Cardiac muscle cell (in vitro differentiated cells and primary cell): Measurements from ENCODE around the gene CCNG1. TPM values are rescaled to one million over a fixed set of nuclear protein-coding genes. Genes with fewer than 3 reads are reported as not detected.
A peak's percentile ranks its signal among the peaks of the same experiment; 100 is the strongest.
"Not testable (repeated sequence)": the region's sequence is repeated elsewhere in the genome, so short reads cannot be mapped to it uniquely, and the experiment has no call there.

Source experiments
- DNase-seq, 2 donors: peaks; one replicate each; pipeline versions ENCODE4 v3.0.0 to v3.0.0-alpha.2; 2010 to 2017; ENCODE audit warnings: low read depth in 1 of 2, low spot score in 1 of 2
- H3K27ac ChIP-seq: fragments of 200-600 bp; sonication (generic); 2 replicates; pipeline ENCODE4 v1.5.1; 2016
- H3K27me3 ChIP-seq: fragments of 200-600 bp; sonication (generic); 2 replicates; pipeline ENCODE4 v1.6.0; 2016; ENCODE audit warnings: control low read depth
- H3K36me3 ChIP-seq: fragments of 200-600 bp; sonication (generic); 2 replicates; pipeline ENCODE4 v1.5.1; 2016; ENCODE audit warnings: control low read depth
- H3K4me1 ChIP-seq: fragments of 200-600 bp; sonication (generic); 2 replicates; pipeline ENCODE4 v1.8.1; 2017; ENCODE audit warnings: low read depth, mild to moderate bottlenecking, mixed run types
- H3K4me3 ChIP-seq: fragments of 200-600 bp; sonication (generic); 2 replicates; pipeline ENCODE4 v1.5.1; 2016; ENCODE audit warnings: mild to moderate bottlenecking
- H3K9me3 ChIP-seq: fragments of 200-600 bp; sonication (generic); 2 replicates; pipeline ENCODE4 v1.5.1; 2017; ENCODE audit warnings: low read depth, mild to moderate bottlenecking, control low read depth
- polyA plus RNA-seq: library from polyadenylated mRNA; unstranded; fragments of >200 nt; fragmentation: Nextera tagmentation; extraction: Ambion mirVana; gene quantifications from 2 replicates; pipeline ENCODE4 v1.2.1, GENCODE V29; 2016
- total RNA-seq: library from RNA; depleted of rRNA; stranded (reverse); fragments of >200 nt; gene quantifications from 2 replicates; pipeline ENCODE4 v1.2.3, GENCODE V29; 2016
- TF ChIP-seq, protein P1 (sequence below): IDR thresholded peaks from 2 replicates; pipeline ENCODE4 v1.5.1; 2012; ENCODE audit warnings: low read depth, mild to moderate bottlenecking, low read length

CCNG1 gene, protein sequence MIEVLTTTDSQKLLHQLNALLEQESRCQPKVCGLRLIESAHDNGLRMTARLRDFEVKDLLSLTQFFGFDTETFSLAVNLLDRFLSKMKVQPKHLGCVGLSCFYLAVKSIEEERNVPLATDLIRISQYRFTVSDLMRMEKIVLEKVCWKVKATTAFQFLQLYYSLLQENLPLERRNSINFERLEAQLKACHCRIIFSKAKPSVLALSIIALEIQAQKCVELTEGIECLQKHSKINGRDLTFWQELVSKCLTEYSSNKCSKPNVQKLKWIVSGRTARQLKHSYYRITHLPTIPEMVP
- total RNA-seq (120 and 155 TPM in 2 replicates), polyA plus RNA-seq (134 and 181 TPM in 2 replicates)

DNA sequence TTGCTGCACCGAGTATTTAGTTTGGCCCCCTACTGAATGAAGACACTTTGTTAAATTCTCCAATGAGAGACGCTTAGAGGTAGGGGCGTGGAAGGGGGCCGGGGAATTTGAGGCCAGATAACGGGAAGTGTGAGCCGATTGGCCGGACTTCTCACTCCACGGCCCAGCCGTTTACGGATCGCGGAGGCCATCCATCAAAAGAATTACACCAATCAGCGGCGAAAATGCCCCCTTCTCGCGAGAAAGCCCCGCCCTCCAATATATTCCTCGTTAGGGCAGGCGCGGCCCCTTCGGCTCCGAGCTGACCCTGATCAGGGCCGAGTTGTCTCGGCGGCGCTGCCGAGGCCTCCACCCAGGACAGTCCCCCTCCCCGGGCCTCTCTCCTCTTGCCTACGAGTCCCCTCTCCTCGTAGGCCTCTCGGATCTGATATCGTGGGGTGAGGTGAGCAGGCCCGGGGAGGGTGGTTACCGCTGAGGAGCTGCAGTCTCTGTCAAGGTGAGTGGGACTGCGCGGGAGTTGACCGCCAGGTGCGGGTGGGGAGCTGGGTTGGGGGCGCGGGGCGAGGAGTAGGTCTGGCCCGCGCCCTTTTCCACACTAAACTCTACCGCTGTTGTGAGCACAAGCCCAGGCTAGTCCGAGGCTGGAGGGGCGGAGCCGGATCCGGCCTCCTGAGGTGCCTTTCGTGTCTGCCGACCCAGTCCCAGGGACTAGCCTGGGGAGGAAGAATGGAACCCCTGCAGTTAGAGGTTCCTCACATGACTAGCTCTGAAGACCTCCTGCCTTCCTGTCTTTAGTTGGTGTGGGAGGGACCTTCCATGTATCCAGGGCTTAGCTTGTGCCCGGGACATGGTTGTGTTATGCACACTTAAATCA is at the start of gene CCNG1:
TSS of gene CCNG1 (plus strand) at position 287 of the 874 bp plus-strand sequence. CDS start 1,662 bp downstream, outside the sequence.
- TF ChIP-seq, protein P1, sequence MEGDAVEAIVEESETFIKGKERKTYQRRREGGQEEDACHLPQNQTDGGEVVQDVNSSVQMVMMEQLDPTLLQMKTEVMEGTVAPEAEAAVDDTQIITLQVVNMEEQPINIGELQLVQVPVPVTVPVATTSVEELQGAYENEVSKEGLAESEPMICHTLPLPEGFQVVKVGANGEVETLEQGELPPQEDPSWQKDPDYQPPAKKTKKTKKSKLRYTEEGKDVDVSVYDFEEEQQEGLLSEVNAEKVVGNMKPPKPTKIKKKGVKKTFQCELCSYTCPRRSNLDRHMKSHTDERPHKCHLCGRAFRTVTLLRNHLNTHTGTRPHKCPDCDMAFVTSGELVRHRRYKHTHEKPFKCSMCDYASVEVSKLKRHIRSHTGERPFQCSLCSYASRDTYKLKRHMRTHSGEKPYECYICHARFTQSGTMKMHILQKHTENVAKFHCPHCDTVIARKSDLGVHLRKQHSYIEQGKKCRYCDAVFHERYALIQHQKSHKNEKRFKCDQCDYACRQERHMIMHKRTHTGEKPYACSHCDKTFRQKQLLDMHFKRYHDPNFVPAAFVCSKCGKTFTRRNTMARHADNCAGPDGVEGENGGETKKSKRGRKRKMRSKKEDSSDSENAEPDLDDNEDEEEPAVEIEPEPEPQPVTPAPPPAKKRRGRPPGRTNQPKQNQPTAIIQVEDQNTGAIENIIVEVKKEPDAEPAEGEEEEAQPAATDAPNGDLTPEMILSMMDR: no peak
- H3K27me3 ChIP-seq: no peaks in the 10 kb centered on the region
- peaks cover 19% of the 10 kb centered on the region for H3K4me1 ChIP-seq
- no peaks in the 10 kb centered on the region for H3K9me3 ChIP-seq
- peak within 1 kb of the TSS; percentile 73 for H3K4me3 ChIP-seq
- H3K36me3 ChIP-seq: peaks cover 23% of the 10 kb centered on the region
- DNase-seq: peak; percentile 98 to 99
- H3K27ac ChIP-seq: peak within 1 kb of the TSS; percentile 98

DNA sequence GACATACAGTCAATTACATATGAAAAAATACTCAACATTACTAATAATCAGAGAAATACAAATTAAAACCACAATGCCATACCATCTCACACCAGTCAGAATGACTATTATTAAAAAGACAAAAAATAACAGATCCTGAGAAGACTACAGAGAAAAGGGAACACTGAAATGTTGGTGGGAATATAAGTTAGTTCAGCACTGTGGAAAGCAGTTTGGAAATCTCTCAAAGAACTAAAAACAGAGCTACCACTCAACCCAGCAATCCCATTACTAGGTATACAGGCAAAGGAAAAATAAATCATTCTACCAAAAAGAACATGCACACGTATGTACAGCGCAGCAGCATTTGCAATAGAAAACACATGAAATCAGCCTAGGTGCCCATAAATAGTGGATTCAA is 41.6 kb upstream of the CCNG1 start:
- H3K4me1 ChIP-seq: no peaks in the 10 kb centered on the region
- no peaks in the 10 kb centered on the region for H3K36me3 ChIP-seq
- DNase-seq: no peak
- H3K27ac ChIP-seq: no peak overlapping the region
- H3K4me3 ChIP-seq: no peak overlapping the region
- TF ChIP-seq, protein P1: no peak
- H3K9me3 ChIP-seq: no peaks in the 10 kb centered on the region
- H3K27me3 ChIP-seq: no peaks in the 10 kb centered on the region

DNA sequence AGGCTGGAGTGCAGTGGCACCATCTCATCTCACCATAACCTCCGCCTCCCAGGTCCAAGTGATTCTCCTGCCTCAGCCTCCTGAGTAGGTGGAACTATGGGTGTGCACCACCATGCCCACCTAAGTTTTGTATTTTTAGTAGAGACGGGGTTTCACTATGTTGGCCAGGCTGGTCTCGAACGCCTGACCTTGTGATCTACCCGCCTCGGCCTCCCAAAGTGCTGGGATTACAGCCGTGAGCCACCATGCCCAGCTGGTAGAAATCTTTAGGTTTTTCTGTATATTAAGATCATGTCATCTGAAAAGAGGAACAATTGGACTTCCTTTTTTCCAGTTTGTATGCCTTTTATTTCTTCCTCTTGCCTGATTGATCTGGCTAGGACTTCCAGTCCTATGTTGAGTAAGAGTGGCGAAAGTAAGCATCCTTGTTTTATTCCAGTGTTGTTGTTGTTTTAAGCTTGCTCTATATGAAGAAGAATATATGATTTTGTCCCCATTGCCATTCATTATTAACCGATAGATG is 40.5 kb upstream of the CCNG1 start:
- not testable (repeated sequence) for H3K27ac ChIP-seq, DNase-seq, H3K4me3 ChIP-seq, H3K4me1 ChIP-seq, H3K36me3 ChIP-seq, H3K27me3 ChIP-seq, H3K9me3 ChIP-seq

DNA sequence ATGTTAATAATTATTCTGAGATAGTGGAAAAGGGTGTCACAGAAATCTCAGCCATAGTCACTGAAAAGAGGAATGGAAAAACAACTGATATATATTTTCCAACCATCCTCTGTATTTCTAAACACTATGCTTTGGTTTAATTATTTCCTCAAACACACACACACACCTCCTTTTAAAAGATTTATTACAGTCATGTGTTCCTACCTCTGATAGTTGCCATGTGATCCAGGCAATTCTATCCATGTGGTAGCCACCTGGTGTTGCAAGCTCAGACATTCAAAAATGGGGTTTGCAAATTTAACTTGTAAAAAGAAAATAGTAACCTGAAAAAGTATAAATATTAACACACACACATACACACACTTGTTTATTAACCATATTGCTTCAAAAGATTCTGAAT is 40.0 kb upstream of the CCNG1 start:
- Histone ChIP-seq H3K27me3 (no peaks in the 10 kb centered on the region), H3K4me1 (no peaks in the 10 kb centered on the region), H3K4me3 (no peak overlapping the region), H3K9me3 (no peaks in the 10 kb centered on the region), H3K36me3 (no peaks in the 10 kb centered on the region), H3K27ac (no peak overlapping the region)
- TF ChIP-seq, protein P1: no peak
- DNase-seq: no peak

DNA sequence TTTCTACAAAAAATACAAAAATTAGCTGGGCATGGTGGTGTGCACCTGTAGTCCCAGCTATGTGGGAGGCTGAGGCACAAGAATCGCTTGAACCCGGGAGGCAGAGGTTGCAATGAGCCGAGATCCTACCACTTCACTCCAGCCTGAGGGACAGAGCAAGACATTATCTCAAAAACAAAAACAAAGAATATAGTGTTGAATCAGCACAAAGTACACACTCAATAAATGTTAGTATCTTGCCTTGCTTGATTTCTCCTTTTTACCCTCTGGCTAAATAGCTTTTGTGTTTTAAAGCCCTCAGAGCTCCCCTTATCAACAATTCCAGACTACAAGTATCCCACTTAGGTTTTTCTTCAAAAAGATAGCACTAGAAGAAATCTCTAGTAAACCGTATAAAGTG is 37.5 kb upstream of the CCNG1 start:
- Histone ChIP-seq H3K4me3 (no peak overlapping the region), H3K9me3 (no peaks in the 10 kb centered on the region), H3K27ac (no peak overlapping the region), H3K27me3 (no peaks in the 10 kb centered on the region), H3K4me1 (no peaks in the 10 kb centered on the region), H3K36me3 (no peaks in the 10 kb centered on the region)
- DNase-seq: no peak
- TF ChIP-seq, protein P1: no peak
